Neutrophil (primary cell): ENCODE results near the gene ZNF248.

Experiments
- H3K27ac ChIP-seq: fragments of 200-600 bp; sonication (generic); 2 replicates; pipeline ENCODE4 v1.5.1; 2016; ENCODE audit warnings: mild to moderate bottlenecking, moderate library complexity
- H3K27me3 ChIP-seq: fragments of 200-600 bp; sonication (generic); 2 replicates; pipeline ENCODE4 v1.6.0; 2016; ENCODE audit warnings: mild to moderate bottlenecking
- H3K36me3 ChIP-seq: fragments of 200-600 bp; sonication (generic); 2 replicates; pipeline ENCODE4 v1.5.1; 2017
- H3K4me1 ChIP-seq, 2 experiments: fragments of 200-600 bp in 1 of 2; sonication (generic) in 1 of 2; 1 replicate in 1 of 2; 2 replicates in 1 of 2; pipeline versions ENCODE4 v1.5.1 to v1.6.1; 2013 to 2016; ENCODE audit warnings: low read depth in 1 of 2, low read length in 1 of 2, mild to moderate bottlenecking in 1 of 2, moderate library complexity in 1 of 2; ENCODE audit not compliant: control insufficient read depth in 1 of 2, insufficient read depth in 1 of 2
- H3K4me3 ChIP-seq, 2 experiments: fragments of 200-600 bp in 1 of 2; sonication (generic) in 1 of 2; 1 replicate in 1 of 2; 2 replicates in 1 of 2; pipeline ENCODE4 v1.5.1; 2013 to 2016; ENCODE audit warnings: low read depth in 1 of 2, low read length in 1 of 2, mild to moderate bottlenecking in 1 of 2, moderate library complexity in 1 of 2
- H3K9me3 ChIP-seq: fragments of 200-600 bp; sonication (generic); 2 replicates; pipeline ENCODE4 v1.5.1; 2016
- TF ChIP-seq, protein P1 (sequence below): fragments of 200-600 bp; sonication (generic); IDR thresholded peaks from 2 replicates; pipeline ENCODE4 v1.5.1; 2016; ENCODE audit warnings: antibody characterized with exemption

The ZNF248 gene

GRCh38 chr10:37734971-37735370, 122.4 kb downstream of the ZNF248 start:
- no peaks in the 10 kb centered on the region for H3K27me3 ChIP-seq
- no peak overlapping the region for H3K4me3 ChIP-seq
- H3K9me3 ChIP-seq = no peaks in the 10 kb centered on the region
- H3K4me1 ChIP-seq = no peaks in the 10 kb centered on the region
- TF ChIP-seq, protein P1, sequence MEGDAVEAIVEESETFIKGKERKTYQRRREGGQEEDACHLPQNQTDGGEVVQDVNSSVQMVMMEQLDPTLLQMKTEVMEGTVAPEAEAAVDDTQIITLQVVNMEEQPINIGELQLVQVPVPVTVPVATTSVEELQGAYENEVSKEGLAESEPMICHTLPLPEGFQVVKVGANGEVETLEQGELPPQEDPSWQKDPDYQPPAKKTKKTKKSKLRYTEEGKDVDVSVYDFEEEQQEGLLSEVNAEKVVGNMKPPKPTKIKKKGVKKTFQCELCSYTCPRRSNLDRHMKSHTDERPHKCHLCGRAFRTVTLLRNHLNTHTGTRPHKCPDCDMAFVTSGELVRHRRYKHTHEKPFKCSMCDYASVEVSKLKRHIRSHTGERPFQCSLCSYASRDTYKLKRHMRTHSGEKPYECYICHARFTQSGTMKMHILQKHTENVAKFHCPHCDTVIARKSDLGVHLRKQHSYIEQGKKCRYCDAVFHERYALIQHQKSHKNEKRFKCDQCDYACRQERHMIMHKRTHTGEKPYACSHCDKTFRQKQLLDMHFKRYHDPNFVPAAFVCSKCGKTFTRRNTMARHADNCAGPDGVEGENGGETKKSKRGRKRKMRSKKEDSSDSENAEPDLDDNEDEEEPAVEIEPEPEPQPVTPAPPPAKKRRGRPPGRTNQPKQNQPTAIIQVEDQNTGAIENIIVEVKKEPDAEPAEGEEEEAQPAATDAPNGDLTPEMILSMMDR = no peak
- H3K27ac ChIP-seq = no peak overlapping the region
- no peaks in the 10 kb centered on the region for H3K36me3 ChIP-seq
